ACC112 (cell line): ENCODE measurements around the gene CMKLR1.
A peak's percentile ranks its signal among the peaks of the same experiment; 100 is the strongest.

ENCODE experiments used
- H2AFZ ChIP-seq: fragments of 200-600 bp; sonication (generic); one replicate; pipeline ENCODE4 v1.6.0; 2017; ENCODE audit warnings: antibody characterized with exemption, low read length; ENCODE audit not compliant: unreplicated experiment
- H3K27ac ChIP-seq: fragments of 200-600 bp; sonication (generic); 2 replicates; pipeline ENCODE4 v1.5.1; 2014; ENCODE audit warnings: low read depth, mild to moderate bottlenecking, antibody characterized with exemption, low read length, moderate library complexity
- H3K27me3 ChIP-seq: fragments of 200-600 bp; sonication (generic); 2 replicates; pipeline ENCODE4 v1.6.1; 2014; ENCODE audit warnings: mild to moderate bottlenecking, antibody characterized with exemption, low read length, moderate library complexity, mixed read lengths; ENCODE audit not compliant: insufficient read depth
- H3K36me3 ChIP-seq: fragments of 200-600 bp; sonication (generic); 2 replicates; pipeline ENCODE4 v1.6.1; 2016; ENCODE audit warnings: mild to moderate bottlenecking, antibody characterized with exemption, low read length, moderate library complexity, mixed read lengths; ENCODE audit not compliant: insufficient read depth
- H3K4me1 ChIP-seq: fragments of 200-600 bp; sonication (generic); one replicate; pipeline ENCODE4 v1.6.1; 2016; ENCODE audit warnings: low read length, mixed read lengths; ENCODE audit not compliant: insufficient read depth, unreplicated experiment, control insufficient read depth
- H3K4me3 ChIP-seq: fragments of 200-600 bp; sonication (generic); 2 replicates; pipeline ENCODE4 v1.5.1; 2014; ENCODE audit warnings: mild to moderate bottlenecking, low read depth, low read length
- H3K79me2 ChIP-seq: fragments of 200-600 bp; sonication (generic); one replicate; pipeline ENCODE4 v1.6.0; 2016; ENCODE audit warnings: low read length; ENCODE audit not compliant: control insufficient read depth, unreplicated experiment, insufficient read depth

Gene CMKLR1

GRCh38 chr12:108335349-108336119, 3.6 kb downstream of the CMKLR1 start:
- no peak overlapping the region for H3K27ac ChIP-seq
- no peak overlapping the region for H3K4me3 ChIP-seq
- H3K36me3 ChIP-seq = peaks cover 3% of the 10 kb centered on the region; the same call in 1 of the 2 replicates
- H3K27me3 ChIP-seq = no peaks in the 10 kb centered on the region
- peaks cover 26% of the 10 kb centered on the region for H3K4me1 ChIP-seq
- no peaks in the 10 kb centered on the region for H3K79me2 ChIP-seq
- no peak overlapping the region for H2AFZ ChIP-seq

- no peaks in the 10 kb centered on the region for H3K79me2 ChIP-seq
- H3K4me3 ChIP-seq = 0 out of 2 replicates have a peak overlapping the region, but pooled peaks have one; percentile 28
- H2AFZ ChIP-seq = no peak overlapping the region
- peaks cover 3% of the 10 kb centered on the region; the same call in 1 of the 2 replicates for H3K36me3 ChIP-seq
- H3K27ac ChIP-seq = peak overlapping the region; percentile 84
- peaks cover 26% of the 10 kb centered on the region for H3K4me1 ChIP-seq
- H3K27me3 ChIP-seq = no peaks in the 10 kb centered on the region
Observed at GRCh38 chr12:108333898-108334699, 5.0 kb downstream of the CMKLR1 start.

- Histone ChIP-seq H2AFZ (peak overlapping the region; percentile 30), H3K4me1 (peaks cover 21% of the 10 kb centered on the region), H3K36me3 (peaks cover 3% of the 10 kb centered on the region; the same call in 1 of the 2 replicates), H3K27me3 (no peaks in the 10 kb centered on the region), H3K4me3 (no peak overlapping the region), H3K79me2 (no peaks in the 10 kb centered on the region), H3K27ac (peak overlapping the region; percentile 84)
Observed at GRCh38 chr12:108332791-108333382, 6.2 kb downstream of the CMKLR1 start.

- no peaks in the 10 kb centered on the region for H3K36me3 ChIP-seq
- H2AFZ ChIP-seq = no peak overlapping the region
- no peaks in the 10 kb centered on the region for H3K27me3 ChIP-seq
- H3K79me2 ChIP-seq = no peaks in the 10 kb centered on the region
- H3K4me3 ChIP-seq = no peak overlapping the region
- peaks cover 8% of the 10 kb centered on the region for H3K4me1 ChIP-seq
- H3K27ac ChIP-seq = no peak overlapping the region
Observed at GRCh38 chr12:108328420-108328819, 10.7 kb downstream of the CMKLR1 start.

- H3K36me3 ChIP-seq = no peaks in the 10 kb centered on the region
- 0 out of 2 replicates have a peak, but pooled peaks cover 2% of the 10 kb centered on the region for H3K27me3 ChIP-seq
- H3K79me2 ChIP-seq = no peaks in the 10 kb centered on the region
- H3K4me1 ChIP-seq = peaks cover 5% of the 10 kb centered on the region
- H2AFZ ChIP-seq = no peak overlapping the region
- H3K4me3 ChIP-seq = no peak overlapping the region
- H3K27ac ChIP-seq = no peak overlapping the region
Observed at GRCh38 chr12:108327621-108328344, 11.3 kb downstream of the CMKLR1 start.

- Histone ChIP-seq H3K4me1 (no peaks in the 10 kb centered on the region), H2AFZ (no peak overlapping the region), H3K36me3 (no peaks in the 10 kb centered on the region), H3K27ac (no peak overlapping the region), H3K4me3 (no peak overlapping the region), H3K79me2 (no peaks in the 10 kb centered on the region), H3K27me3 (0 out of 2 replicates have a peak, but pooled peaks cover 3% of the 10 kb centered on the region)
Observed at GRCh38 chr12:108326254-108326750, 12.8 kb downstream of the CMKLR1 start.

- Histone ChIP-seq H3K4me1 (no peaks in the 10 kb centered on the region), H3K27ac (no peak overlapping the region), H3K79me2 (no peaks in the 10 kb centered on the region), H3K4me3 (no peak overlapping the region), H3K27me3 (0 out of 2 replicates have a peak, but pooled peaks cover 3% of the 10 kb centered on the region), H2AFZ (no peak overlapping the region), H3K36me3 (no peaks in the 10 kb centered on the region)
Observed at GRCh38 chr12:108325549-108325948, 13.6 kb downstream of the CMKLR1 start.

GRCh38 chr12:108325018-108325358, 14.1 kb downstream of the CMKLR1 start:
- H3K27me3 ChIP-seq = 0 out of 2 replicates have a peak, but pooled peaks cover 3% of the 10 kb centered on the region
- H2AFZ ChIP-seq = no peak overlapping the region
- no peaks in the 10 kb centered on the region for H3K79me2 ChIP-seq
- H3K4me1 ChIP-seq = no peaks in the 10 kb centered on the region
- no peak overlapping the region for H3K27ac ChIP-seq
- no peaks in the 10 kb centered on the region for H3K36me3 ChIP-seq
- no peak overlapping the region for H3K4me3 ChIP-seq

GRCh38 chr12:108324351-108325017, 14.6 kb downstream of the CMKLR1 start:
- H3K79me2 ChIP-seq = no peaks in the 10 kb centered on the region
- H3K27me3 ChIP-seq = 0 out of 2 replicates have a peak, but pooled peaks cover 3% of the 10 kb centered on the region
- no peak overlapping the region for H3K27ac ChIP-seq
- H3K4me1 ChIP-seq = no peaks in the 10 kb centered on the region
- H2AFZ ChIP-seq = no peak overlapping the region
- H3K4me3 ChIP-seq = no peak overlapping the region
- no peaks in the 10 kb centered on the region for H3K36me3 ChIP-seq
